Smooth muscle cell of the brain vasculature (primary cell): ENCODE data around the gene ACTG2.
"Not testable (repeated sequence)": the region's sequence is repeated elsewhere in the genome, so short reads cannot be mapped to it uniquely, and the experiment has no call there.

ENCODE experiments used
- DNase-seq: peaks from one replicate; pipeline ENCODE4 v3.0.0-alpha.2; 2012; ENCODE audit warnings: low read depth, low spot score

Gene ACTG2

GRCh38 chr2:73935641-73936040 lies 42.8 kb downstream of the ACTG2 start:
- no peak for DNase-seq

GRCh38 chr2:73937103-73937885 lies 44.5 kb downstream of the ACTG2 start:
- no peak for DNase-seq

- no peak for DNase-seq
Measured at GRCh38 chr2:73937899-73938298, 45.1 kb downstream of the ACTG2 start.

DNA sequence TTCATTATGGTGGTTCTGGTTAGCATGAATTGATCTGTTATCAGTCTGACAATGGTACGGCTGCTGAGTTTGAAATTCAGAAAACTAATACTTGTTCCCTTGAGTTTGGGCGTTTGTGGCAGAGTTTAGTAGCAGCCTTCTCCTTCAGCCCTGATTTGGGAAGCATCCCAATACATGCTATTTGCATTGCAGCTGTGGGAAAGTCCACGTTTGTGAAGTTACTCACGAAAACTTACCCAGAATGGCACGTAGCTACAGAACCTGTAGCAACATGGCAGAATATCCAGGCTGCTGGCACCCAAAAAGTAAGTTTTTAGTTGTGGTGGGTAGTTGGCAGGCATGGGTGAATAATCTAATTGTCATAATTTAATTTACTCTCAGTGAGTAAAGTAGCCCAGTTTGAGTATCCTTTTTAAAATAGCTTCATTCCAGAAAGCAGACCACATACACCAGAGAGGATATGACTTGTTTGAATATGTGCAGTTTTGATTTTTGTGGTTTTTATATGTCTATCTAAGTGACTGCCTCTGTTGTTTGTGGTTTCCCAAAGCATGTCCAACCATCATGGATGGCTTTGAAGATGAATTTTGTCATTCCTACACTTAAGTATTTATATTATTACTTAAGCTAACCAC lies 46.0 kb downstream of the ACTG2 start:
- no peak for DNase-seq

DNA sequence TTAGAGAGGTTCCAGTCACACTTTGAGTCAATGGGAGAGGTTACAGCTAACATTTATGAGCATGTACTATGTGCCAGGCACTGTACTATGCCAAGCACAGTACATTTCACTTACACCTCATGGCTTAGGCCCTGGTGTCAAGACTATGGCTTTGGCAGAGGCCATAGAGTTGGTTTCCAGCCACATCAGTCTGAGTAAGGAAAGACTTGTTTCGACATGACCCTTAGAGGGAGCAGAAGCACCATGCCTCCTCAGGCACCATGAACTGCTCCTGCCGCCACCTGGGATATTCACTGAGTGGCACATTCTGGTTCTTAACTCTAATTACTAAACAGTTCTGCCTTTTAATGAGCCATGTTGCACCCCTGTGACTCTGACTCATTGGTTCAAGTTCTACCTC lies 46.6 kb downstream of the ACTG2 start:
- DNase-seq: no peak

GRCh38 chr2:73940066-73940465 lies 47.3 kb downstream of the ACTG2 start:
- DNase-seq: not testable (repeated sequence)

DNA sequence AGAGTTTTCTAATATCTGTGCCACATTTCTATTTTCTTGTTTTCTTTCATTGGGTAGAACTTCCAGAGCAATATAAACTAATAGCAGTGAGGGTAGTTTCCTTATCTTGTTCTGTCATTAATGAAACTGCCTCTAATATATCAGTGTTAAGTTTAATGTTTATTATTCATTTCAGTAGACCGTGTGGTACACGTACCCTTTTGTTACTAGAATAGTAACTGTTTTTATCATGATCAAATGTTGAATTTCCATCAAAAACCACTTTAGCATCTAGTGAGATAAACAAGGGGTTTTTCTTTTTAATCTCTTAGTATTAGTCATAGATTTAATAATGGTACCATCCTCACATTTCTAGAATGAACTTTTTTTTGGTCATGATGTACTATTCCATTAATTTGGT lies 49.9 kb downstream of the ACTG2 start:
- no peak for DNase-seq

DNA sequence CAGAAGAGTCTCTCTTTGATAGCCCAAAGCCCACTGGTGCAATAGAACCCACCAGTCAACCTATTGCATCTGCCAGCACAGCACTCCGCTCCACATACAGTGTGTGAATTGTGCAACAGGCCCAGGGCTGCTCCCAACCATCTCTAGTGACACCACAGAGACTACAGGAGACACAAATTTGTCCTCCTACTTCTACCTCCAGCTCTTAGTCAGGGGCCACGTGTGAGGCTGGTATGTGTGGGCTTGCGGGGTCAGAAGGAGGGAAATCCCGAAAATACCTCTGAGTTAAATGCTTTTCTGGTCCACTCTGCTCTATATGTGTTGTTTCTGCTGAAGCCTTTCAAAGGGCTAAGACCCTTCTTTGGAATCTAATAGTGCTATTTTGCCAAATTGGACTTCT lies 51.9 kb downstream of the ACTG2 start:
- no peak for DNase-seq

DNA sequence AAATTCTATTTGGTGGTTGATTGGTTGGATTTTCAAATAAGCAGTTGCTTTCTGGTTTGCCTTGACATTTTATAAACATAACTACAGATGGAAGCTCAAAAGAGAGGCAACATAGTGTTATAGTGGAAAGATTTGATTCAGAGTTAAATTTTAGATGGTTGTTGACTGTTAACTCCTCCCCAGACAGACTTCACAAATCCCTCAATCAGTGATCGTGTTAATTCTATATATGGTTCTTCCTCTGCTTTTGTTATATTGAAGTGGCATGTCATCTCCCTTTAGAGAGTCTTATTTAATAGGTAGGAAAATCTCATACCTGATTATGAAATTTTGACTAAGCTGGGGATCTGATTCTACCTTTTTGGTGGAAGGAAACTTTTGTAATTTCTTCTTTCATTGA lies 53.4 kb downstream of the ACTG2 start:
- no peak for DNase-seq

- DNase-seq: no peak
Measured at GRCh38 chr2:73946666-73947065, 53.9 kb downstream of the ACTG2 start.

GRCh38 chr2:73947412-73948018 lies 54.7 kb downstream of the ACTG2 start:
- no peak for DNase-seq

- no peak for DNase-seq
Measured at GRCh38 chr2:73949802-73950201, 57.0 kb downstream of the ACTG2 start.

DNA sequence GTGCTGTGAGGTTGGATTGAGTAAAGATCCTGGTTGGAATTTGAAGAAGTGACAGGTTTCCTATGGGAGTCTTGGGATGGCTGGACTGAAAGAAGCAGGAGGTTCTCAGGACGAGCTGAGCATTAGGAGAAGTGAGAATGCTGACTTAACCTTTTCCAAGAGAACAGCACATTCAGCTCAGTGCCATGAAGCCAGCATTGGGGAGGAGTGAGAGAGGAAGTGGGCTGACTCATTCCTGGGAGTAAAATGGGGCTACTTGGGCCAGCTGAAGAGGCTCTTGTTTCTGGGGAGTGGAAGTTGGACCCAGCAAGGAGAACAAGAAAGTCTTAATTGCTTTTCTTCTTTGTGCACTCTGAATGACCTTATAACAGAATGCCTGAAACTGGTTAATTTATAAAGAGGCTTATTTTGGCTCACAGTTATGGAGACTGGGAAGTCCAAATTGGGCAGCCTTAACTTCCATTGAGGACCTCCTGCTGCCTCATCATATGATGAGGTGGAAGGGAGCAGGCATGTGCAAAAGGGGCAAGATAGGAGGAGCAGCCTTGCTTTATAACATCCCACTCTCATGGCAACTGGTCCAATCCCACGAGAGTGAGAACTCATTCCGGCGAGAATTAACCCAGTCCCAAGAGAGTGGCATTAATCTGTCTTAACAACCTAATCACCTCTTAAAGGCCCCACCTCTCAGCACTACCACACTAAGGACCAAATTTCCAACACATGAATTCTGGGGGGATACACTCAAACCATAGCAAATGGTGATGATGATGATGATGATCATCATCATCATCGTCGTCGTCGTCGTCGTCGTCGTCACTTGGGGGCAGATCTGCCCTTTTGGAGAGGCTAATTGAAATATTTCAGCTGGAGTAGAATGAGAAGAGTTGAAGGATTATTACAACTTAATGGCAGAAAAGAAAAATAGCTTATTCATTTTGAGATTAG lies 60.0 kb downstream of the ACTG2 start:
- DNase-seq: no peak

DNA sequence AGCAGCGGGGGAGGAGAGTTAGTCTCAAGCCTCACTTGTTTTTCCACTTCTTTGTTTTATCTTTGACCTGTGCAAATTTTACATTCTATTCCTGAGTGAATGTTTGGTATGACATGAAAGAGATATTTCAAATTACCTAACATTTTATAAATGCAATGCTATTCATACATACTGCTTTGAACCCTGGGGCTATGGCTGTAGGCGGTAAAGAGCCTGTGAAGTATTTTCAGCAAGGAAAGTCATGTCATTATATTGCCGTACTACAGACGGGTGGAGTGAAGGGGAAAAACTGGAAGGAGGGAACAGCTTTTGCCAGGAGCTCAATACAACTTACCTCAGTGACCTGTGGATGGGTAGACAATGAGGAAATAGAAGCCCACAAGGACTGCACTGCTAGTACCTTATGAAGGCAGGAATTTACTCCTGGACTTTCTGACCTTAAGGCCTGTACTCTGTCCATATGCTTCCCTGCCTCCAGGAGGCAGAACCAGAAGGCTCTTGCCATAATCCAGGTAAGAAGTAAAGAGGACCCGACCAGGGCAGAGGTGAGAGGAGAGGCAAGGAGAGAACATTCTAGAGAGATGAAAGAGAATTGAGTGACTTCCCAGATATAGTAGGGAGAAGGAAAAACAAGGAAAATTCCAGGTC lies 63.5 kb downstream of the ACTG2 start:
- no peak for DNase-seq

GRCh38 chr2:73961274-73961673 lies 68.5 kb downstream of the ACTG2 start:
- no peak for DNase-seq

GRCh38 chr2:73961823-73962615 lies 69.2 kb downstream of the ACTG2 start:
- no peak for DNase-seq

GRCh38 chr2:73962798-73963197 lies 70.0 kb downstream of the ACTG2 start:
- no peak for DNase-seq

- no peak for DNase-seq
Measured at GRCh38 chr2:73963385-73964120, 70.7 kb downstream of the ACTG2 start.

DNA sequence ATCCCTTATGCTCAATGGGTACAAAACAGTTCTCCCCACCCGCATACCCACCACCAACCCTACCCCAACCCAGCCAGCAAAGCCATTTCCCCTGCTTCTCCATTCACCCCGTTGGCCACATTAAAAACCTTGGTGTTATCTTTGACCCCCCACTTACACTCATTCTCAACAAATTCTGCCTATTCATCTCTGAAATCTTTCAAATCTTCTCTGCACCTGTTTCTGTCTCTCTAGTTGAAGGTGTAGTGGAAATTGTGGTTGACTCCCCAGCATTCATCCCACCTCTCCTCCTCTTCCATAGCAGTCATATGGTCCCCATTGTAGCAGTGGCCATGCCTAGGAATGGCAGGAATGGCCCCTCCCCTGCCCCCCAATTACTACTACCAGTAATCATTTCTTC lies 71.4 kb downstream of the ACTG2 start:
- no peak for DNase-seq

DNA sequence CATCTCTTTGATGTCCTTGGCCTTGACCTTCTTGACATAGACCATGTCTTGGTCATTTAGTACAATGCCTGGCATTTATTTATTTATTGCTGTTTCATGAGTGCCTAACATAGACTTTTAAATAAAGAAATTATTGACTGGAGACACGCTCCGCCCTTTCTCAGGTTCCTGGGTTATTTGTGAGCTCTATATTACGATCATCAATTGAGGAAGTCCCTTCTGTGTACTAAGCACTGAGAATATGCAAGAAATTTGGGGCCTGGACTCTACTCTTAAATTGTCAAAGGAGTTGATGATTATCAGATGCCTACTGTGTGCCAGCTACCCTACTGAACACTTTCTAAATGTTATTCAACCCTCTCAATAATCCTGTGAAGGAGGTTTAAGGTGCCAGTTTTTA lies 72.2 kb downstream of the ACTG2 start:
- no peak for DNase-seq
